CMK (cell line): ENCODE data around the gene MSI2.

Source experiments
- DNase-seq: peaks from one replicate; pipeline ENCODE4 v3.0.0-alpha.2; 2010; ENCODE audit warnings: low read depth

Gene MSI2

GRCh38 chr17:57319806-57320205, 63.5 kb downstream of the MSI2 start:
- DNase-seq = no peak

- DNase-seq = no peak
Observed at GRCh38 chr17:57323391-57323790, 67.1 kb downstream of the MSI2 start.

GRCh38 chr17:57324060-57324459, 67.7 kb downstream of the MSI2 start:
- DNase-seq = no peak

GRCh38 chr17:57324631-57325030, 68.3 kb downstream of the MSI2 start:
- no peak for DNase-seq

- no peak for DNase-seq
Observed at GRCh38 chr17:57326336-57326735, 70.0 kb downstream of the MSI2 start.

- DNase-seq = no peak
Observed at GRCh38 chr17:57326764-57327163, 70.4 kb downstream of the MSI2 start.

GRCh38 chr17:57327176-57327970, 71.0 kb downstream of the MSI2 start:
- DNase-seq = no peak

- no peak for DNase-seq
Observed at GRCh38 chr17:57328109-57328882, 72.0 kb downstream of the MSI2 start.

GRCh38 chr17:57329380-57330214, 73.3 kb downstream of the MSI2 start:
- DNase-seq = no peak

GRCh38 chr17:57330587-57330986, 74.3 kb downstream of the MSI2 start:
- DNase-seq = no peak

GRCh38 chr17:57331423-57331822, 75.1 kb downstream of the MSI2 start:
- DNase-seq = no peak

- no peak for DNase-seq
Observed at GRCh38 chr17:57332501-57332900, 76.2 kb downstream of the MSI2 start.

- no peak for DNase-seq
Observed at GRCh38 chr17:57335195-57335792, 79.0 kb downstream of the MSI2 start.

- no peak for DNase-seq
Observed at GRCh38 chr17:57337390-57337789, 81.1 kb downstream of the MSI2 start.

GRCh38 chr17:57338257-57338914, 82.1 kb downstream of the MSI2 start:
- DNase-seq = peak; percentile 50

- no peak for DNase-seq
Observed at GRCh38 chr17:57340160-57340981, 84.0 kb downstream of the MSI2 start.

GRCh38 chr17:57341611-57342540, 85.6 kb downstream of the MSI2 start:
- DNase-seq = no peak

GRCh38 chr17:57342963-57343589, 86.8 kb downstream of the MSI2 start:
- no peak for DNase-seq

GRCh38 chr17:57343717-57344116, 87.4 kb downstream of the MSI2 start:
- no peak for DNase-seq
